ENCODE data around the gene NOMO2. TPM values are rescaled to one million over a fixed set of nuclear protein-coding genes. Genes with fewer than 3 reads are reported as not detected.
"Not testable (repeated sequence)": the region's sequence is repeated elsewhere in the genome, so short reads cannot be mapped to it uniquely, and the experiment has no call there.

NOMO2 gene
- polyA plus RNA-seq, 3 donors from 2014 or later, result 49.6 to 98.1 (median 85.4) TPM

GRCh38 chr16:18586560-18587540, 25.0 kb upstream of the NOMO2 start:
- H3K27ac Mint-ChIP-seq; H3K36me3 Mint-ChIP-seq; H3K9me3 Mint-ChIP-seq; DNase-seq; H3K27me3 Mint-ChIP-seq (ENCODE audit: low read depth in 3 of 3); H3K4me1 Mint-ChIP-seq: not testable (repeated sequence)
- peak overlapping the region in 1 of 5 donors; percentile 17 for H3K4me3 Mint-ChIP-seq

- H3K27me3 Mint-ChIP-seq (ENCODE audit: low read depth in 3 of 3); H3K4me3 Mint-ChIP-seq; H3K27ac Mint-ChIP-seq; H3K9me3 Mint-ChIP-seq; DNase-seq; H3K4me1 Mint-ChIP-seq; H3K36me3 Mint-ChIP-seq: not testable (repeated sequence)
Observed at GRCh38 chr16:18585789-18586188, 23.9 kb upstream of the NOMO2 start.

- no peaks in the 10 kb centered on the region for H3K4me1 Mint-ChIP-seq
- no peaks in the 10 kb centered on the region for H3K27me3 Mint-ChIP-seq (ENCODE audit: low read depth in 3 of 3)
- no peak overlapping the region for H3K4me3 Mint-ChIP-seq
- no peak overlapping the region for H3K27ac Mint-ChIP-seq
- DNase-seq, result no peak
- H3K9me3 Mint-ChIP-seq, result no peaks in the 10 kb centered on the region
- H3K36me3 Mint-ChIP-seq, result no peaks in the 10 kb centered on the region
Observed at GRCh38 chr16:18582902-18583301, 21.0 kb upstream of the NOMO2 start.

DNA sequence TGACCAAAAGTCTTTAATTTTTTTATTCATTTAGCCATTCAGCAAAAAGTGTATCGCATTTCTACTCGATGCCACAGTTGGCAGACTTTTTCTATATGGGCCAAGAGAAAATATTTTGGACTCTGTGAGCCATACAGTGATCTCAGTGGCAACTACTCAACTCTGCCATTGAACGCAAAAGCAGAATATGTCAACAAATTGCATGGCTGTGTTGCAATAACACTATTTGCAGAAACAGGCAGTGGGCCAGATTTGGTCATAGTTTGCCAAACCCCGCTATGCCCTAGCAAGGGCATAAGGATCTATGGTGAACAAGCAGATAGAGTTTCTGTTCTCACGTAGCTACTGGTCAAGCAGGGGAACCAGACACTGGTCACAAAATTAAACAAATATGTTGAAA, 18.5 kb upstream of the NOMO2 start:
- not testable (repeated sequence) for H3K4me3 Mint-ChIP-seq; H3K9me3 Mint-ChIP-seq; H3K27me3 Mint-ChIP-seq (ENCODE audit: low read depth in 3 of 3); H3K27ac Mint-ChIP-seq; DNase-seq; H3K36me3 Mint-ChIP-seq; H3K4me1 Mint-ChIP-seq

- not testable (repeated sequence) for H3K4me3 Mint-ChIP-seq; H3K4me1 Mint-ChIP-seq; H3K27me3 Mint-ChIP-seq (ENCODE audit: low read depth in 3 of 3); H3K9me3 Mint-ChIP-seq; H3K36me3 Mint-ChIP-seq; DNase-seq; H3K27ac Mint-ChIP-seq
Observed at GRCh38 chr16:18579261-18579660, 17.4 kb upstream of the NOMO2 start.

DNA sequence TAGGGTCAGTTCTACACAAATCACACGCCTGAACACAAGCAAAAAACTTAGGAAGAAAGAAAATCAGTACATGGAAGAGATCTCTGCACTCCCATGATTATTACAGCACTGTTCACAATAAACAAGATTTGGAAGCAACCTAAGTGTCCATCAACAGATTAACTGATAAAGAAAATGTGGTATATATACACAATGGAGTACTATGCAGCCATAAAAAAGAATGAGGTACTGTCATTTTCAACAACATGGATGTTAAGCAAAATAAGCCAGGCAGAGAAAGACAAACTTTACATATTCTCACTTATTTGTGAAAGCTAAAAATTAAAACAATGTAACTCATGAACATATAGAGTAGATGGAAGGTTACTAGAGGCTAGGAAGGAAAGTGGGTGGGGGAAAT, 16.0 kb upstream of the NOMO2 start:
- not testable (repeated sequence) for H3K27me3 Mint-ChIP-seq (ENCODE audit: low read depth in 3 of 3); H3K36me3 Mint-ChIP-seq; H3K27ac Mint-ChIP-seq; H3K4me1 Mint-ChIP-seq; DNase-seq; H3K4me3 Mint-ChIP-seq; H3K9me3 Mint-ChIP-seq

DNA sequence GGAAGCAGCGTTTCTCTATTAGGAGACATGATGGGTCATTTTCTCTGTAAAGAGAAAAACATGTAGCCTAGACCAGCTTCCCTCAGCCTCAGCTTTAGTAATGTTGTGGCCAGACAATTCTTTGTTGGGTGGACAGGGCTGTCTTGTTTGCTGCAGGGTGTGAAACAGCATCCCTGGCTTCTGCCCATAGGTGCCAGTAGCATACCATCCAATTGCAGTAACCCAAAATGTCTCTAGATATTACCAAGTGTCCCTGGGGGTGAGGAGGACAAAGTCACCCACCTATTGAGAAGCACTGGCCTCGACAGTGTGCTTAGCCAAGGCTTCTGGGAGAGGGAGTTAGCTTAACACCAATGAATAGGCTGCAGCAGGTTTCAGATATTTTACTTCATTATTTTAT, 14.0 kb upstream of the NOMO2 start:
- not testable (repeated sequence) for H3K27ac Mint-ChIP-seq; H3K4me1 Mint-ChIP-seq; H3K9me3 Mint-ChIP-seq; H3K36me3 Mint-ChIP-seq; DNase-seq; H3K4me3 Mint-ChIP-seq; H3K27me3 Mint-ChIP-seq (ENCODE audit: low read depth in 3 of 3)

DNA sequence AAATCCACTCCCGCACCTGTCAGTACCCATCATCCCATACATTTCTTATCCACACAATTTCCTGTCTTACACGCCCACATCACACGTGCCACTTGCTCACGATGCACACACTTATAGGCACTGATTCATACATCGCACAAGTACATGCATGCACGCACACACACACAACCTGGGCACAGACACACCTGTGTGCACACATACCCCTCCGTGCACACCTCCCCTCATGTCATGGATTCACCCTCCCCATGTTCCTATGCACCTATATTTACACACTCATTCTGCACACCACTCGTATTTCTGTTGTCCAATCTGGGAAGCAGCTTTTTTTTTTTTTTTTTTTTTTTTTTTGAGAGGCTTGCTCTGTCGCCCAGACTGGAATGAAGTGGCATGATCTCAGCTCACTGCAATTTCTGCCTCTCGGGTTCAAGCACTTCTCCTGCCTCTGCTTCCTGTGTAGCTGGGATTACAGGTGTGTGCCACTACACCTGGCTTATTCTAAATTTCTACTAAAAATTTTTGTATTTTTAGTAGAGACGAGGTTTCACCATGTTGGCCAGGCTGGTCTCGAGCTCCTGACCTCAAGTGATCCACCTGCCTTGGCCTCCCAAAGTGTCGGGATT, 13.5 kb upstream of the NOMO2 start:
- not testable (repeated sequence) for DNase-seq; H3K4me3 Mint-ChIP-seq; H3K36me3 Mint-ChIP-seq; H3K4me1 Mint-ChIP-seq; H3K27me3 Mint-ChIP-seq (ENCODE audit: low read depth in 3 of 3); H3K9me3 Mint-ChIP-seq; H3K27ac Mint-ChIP-seq

- H3K36me3 Mint-ChIP-seq; H3K27ac Mint-ChIP-seq; H3K9me3 Mint-ChIP-seq; H3K27me3 Mint-ChIP-seq (ENCODE audit: low read depth in 3 of 3); H3K4me3 Mint-ChIP-seq; H3K4me1 Mint-ChIP-seq; DNase-seq: not testable (repeated sequence)
Observed at GRCh38 chr16:18573887-18574286, 12.0 kb upstream of the NOMO2 start.

DNA sequence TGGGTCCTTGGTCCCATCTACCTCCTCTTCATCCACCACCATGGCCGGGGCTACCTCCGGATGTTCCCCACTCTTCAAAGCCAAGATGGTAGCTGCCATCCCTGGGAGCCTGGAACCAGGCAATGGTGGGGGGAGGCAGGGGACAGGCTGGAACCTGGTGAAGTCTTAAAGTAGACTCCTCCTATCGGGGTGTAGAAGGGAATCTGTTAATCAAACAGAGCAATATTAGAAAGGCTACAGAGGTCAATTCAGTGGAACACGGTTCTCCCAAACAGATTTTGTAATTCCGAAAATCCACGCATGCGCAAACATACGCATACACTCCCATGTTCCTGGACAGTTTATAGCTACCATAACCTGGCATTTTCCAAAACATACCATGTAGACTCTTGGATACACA, 11.1 kb upstream of the NOMO2 start:
- not testable (repeated sequence) for DNase-seq

GRCh38 chr16:18571307-18571850, 9.5 kb upstream of the NOMO2 start:
- not testable (repeated sequence) for H3K4me1 Mint-ChIP-seq; H3K36me3 Mint-ChIP-seq; H3K9me3 Mint-ChIP-seq; H3K4me3 Mint-ChIP-seq; H3K27ac Mint-ChIP-seq; H3K27me3 Mint-ChIP-seq (ENCODE audit: low read depth in 3 of 3); DNase-seq

More for the DNA sequence above, 11.1 kb upstream of the NOMO2 start:
- H3K4me1 Mint-ChIP-seq; H3K27me3 Mint-ChIP-seq (ENCODE audit: low read depth in 3 of 3); H3K9me3 Mint-ChIP-seq; H3K36me3 Mint-ChIP-seq; H3K27ac Mint-ChIP-seq; H3K4me3 Mint-ChIP-seq: not testable (repeated sequence)

- H3K27ac Mint-ChIP-seq; H3K27me3 Mint-ChIP-seq (ENCODE audit: low read depth in 3 of 3); H3K9me3 Mint-ChIP-seq; H3K36me3 Mint-ChIP-seq; H3K4me3 Mint-ChIP-seq; H3K4me1 Mint-ChIP-seq; DNase-seq: not testable (repeated sequence)
Observed at GRCh38 chr16:18570529-18571306, 8.8 kb upstream of the NOMO2 start.

DNA sequence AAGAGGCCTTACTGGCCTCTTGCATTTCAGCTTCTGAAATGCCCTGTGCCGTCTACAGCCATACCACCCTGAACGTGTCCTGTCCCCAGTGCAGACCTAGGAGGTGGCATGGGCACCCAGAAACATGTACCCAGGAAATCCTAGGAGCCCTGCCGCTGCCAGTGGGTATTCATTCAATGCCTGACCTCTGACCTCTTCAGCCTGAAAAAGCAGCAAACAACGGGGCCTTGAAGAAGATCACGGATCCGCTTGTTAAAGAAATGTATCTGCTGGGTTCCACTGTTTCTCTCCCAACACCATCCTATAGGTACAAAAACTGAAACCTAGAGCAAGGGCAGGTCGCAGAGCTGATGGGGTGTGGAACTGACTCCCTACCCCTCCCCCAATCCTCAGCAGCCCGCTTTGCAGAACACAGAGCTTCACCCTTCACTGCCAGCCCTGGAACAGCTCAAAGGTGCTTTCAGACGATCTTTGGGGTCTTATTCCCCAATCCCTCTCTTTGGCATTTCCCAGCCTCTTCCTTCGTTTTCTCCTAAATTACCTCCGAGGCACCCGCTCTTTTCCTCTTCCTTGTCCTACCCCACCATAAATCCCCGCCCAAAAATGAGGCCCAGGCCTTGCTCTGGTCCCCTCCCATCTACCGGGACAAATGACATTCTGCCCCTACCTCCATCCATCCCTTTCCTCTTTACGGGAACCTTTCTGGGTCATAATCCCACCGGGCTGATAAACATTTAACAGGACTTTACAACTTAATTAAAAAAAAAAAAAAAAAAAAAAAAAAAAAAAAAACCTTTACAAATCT, 1.3 kb downstream of the NOMO2 start:
- H3K27me3 Mint-ChIP-seq (ENCODE audit: low read depth in 3 of 3); H3K36me3 Mint-ChIP-seq; H3K9me3 Mint-ChIP-seq: not testable (repeated sequence)
- peak in 1 of 3 donors; percentile 3 for DNase-seq
- Mint-ChIP-seq H3K27ac (peak overlapping the region in 1 of 6 donors; percentile 69), H3K4me1 (peaks cover 9 to 12% of the 10 kb centered on the region in 2 donors), H3K4me3 (peak overlapping the region; percentile 20 to 62 (median 46))
